Parathyroid adenoma (tissue), 2 donors: ENCODE measurements around the gene SETX.

Source experiments
- H2AFZ ChIP-seq: fragments of 300-600 bp; sonication (generic); one replicate; pipeline ENCODE4 v1.7.0; 2017; ENCODE audit warnings: antibody characterized with exemption, mild to moderate bottlenecking
- H3K27ac ChIP-seq: fragments of 300-600 bp; sonication (generic); one replicate; pipeline ENCODE4 v1.7.0; 2017
- H3K27me3 ChIP-seq: fragments of 300-600 bp; sonication (generic); one replicate; pipeline ENCODE4 v1.7.0; 2017; ENCODE audit warnings: low read length; ENCODE audit not compliant: control insufficient read depth, insufficient read depth
- H3K36me3 ChIP-seq: fragments of 300-600 bp; sonication (generic); one replicate; pipeline ENCODE4 v1.7.0; 2017; ENCODE audit warnings: low read length; ENCODE audit not compliant: control insufficient read depth, insufficient read depth
- H3K4me1 ChIP-seq: fragments of 300-600 bp; sonication (generic); one replicate; pipeline ENCODE4 v1.7.0; 2017; ENCODE audit warnings: control low read depth
- H3K4me2 ChIP-seq: fragments of 300-600 bp; sonication (generic); one replicate; pipeline ENCODE4 v1.7.0; 2017; ENCODE audit warnings: low read length
- H3K4me3 ChIP-seq: fragments of 300-600 bp; sonication (generic); one replicate; pipeline ENCODE4 v1.7.0; 2017; ENCODE audit warnings: low read depth, low read length
- H3K79me2 ChIP-seq: fragments of 300-600 bp; sonication (generic); one replicate; pipeline ENCODE4 v1.7.0; 2017; ENCODE audit warnings: control low read depth
- H3K9ac ChIP-seq: fragments of 300-600 bp; sonication (generic); one replicate; pipeline ENCODE4 v1.7.0; 2017; ENCODE audit warnings: mild to moderate bottlenecking
- H3K9me3 ChIP-seq: fragments of 300-600 bp; sonication (generic); one replicate; pipeline ENCODE4 v1.7.0; 2017; ENCODE audit warnings: low read length; ENCODE audit not compliant: control insufficient read depth
- CTCF ChIP-seq: fragments of 300-600 bp; sonication (generic); IDR thresholded peaks from one replicate; pipeline ENCODE4 v1.7.0; 2017; ENCODE audit warnings: antibody characterized with exemption, mild to moderate bottlenecking
- donor health status: primary hyperparathyroidism.

The SETX gene

GRCh38 chr9:132357764-132358163, 3.0 kb upstream of the SETX start:
- H3K36me3 ChIP-seq, result no peaks in the 10 kb centered on the region
- no peak overlapping the region for H3K4me2 ChIP-seq
- no peaks in the 10 kb centered on the region for H3K9me3 ChIP-seq
- no peak overlapping the region for H3K9ac ChIP-seq
- peaks cover 2% of the 10 kb centered on the region for H3K4me1 ChIP-seq
- peaks cover 2% of the 10 kb centered on the region for H3K79me2 ChIP-seq
- no peak overlapping the region for H2AFZ ChIP-seq
- H3K27me3 ChIP-seq, result no peaks in the 10 kb centered on the region
- H3K27ac ChIP-seq, result no peak overlapping the region
- TF ChIP-seq CTCF, result no peak
- no peak overlapping the region for H3K4me3 ChIP-seq

DNA sequence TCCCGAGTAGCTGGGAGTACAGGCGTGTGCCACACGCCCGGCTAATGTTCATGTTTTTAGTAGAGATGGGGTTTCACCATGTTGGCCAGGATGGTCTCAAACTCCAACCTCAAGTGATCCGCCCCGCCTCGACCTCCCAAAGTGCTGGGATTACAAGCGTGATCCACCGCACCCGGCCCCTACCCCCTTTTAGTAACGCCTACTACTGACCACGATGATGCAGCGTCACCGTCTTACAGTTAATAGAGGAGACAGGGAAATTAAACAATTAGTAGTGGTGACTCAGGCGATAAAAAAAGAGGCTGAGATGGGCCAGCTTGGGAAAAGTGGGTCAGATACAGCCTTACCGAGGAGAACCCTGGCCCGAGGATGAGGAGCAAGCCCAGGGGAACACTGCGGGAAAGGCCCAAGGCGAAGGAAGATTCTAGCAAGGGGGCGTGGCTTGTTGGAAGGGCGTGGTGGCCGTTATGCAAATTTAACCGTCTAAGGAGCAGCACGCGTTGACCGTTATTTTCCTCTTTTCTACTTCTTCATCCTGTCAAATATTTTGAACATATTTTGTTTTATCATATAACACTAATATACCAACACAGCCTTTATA, 1.6 kb upstream of the SETX start:
- Histone ChIP-seq H3K79me2 (peaks cover 2% of the 10 kb centered on the region), H3K9ac (no peak overlapping the region), H3K36me3 (no peaks in the 10 kb centered on the region), H3K4me2 (no peak overlapping the region), H2AFZ (no peak overlapping the region), H3K4me1 (peaks cover 2% of the 10 kb centered on the region), H3K27me3 (no peaks in the 10 kb centered on the region), H3K4me3 (no peak overlapping the region), H3K9me3 (no peaks in the 10 kb centered on the region), H3K27ac (no peak overlapping the region)
- TF ChIP-seq CTCF, result no peak

DNA sequence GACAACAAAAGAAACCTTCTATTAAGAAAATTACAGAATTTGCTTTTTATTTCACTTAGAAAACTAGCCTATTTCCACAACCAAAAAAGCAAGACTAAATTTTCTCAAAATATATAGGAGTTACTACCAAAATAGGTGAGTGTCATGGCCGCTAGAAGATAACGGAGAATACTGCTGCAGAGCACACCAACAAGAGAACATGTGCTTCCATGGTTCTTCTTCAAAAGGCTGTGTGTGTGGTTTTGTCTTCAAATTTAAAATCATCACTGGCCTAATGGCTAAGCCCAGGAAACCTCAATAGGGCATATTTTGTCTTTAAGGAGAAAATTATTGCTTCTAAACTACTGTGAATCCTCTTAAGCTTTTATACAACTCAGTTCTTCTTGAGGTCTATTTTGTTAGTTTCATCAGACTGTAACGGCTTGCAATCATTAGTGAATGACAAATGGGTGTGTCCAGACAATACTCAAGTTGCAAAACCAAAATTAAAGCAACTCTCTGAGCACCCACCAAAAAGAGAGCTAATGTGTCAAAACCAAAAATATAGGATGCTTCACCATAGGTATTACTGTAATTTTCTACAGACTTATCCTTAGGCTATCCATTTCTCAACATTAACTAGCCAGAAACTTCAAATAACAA, 3.3 kb downstream of the SETX start:
- Histone ChIP-seq H3K4me3 (no peak overlapping the region), H3K36me3 (no peaks in the 10 kb centered on the region), H3K27ac (no peak overlapping the region), H2AFZ (no peak overlapping the region), H3K9me3 (no peaks in the 10 kb centered on the region), H3K9ac (no peak overlapping the region), H3K4me1 (peaks cover 2% of the 10 kb centered on the region), H3K79me2 (peaks cover 2% of the 10 kb centered on the region), H3K4me2 (peak overlapping the region; percentile 3), H3K27me3 (no peaks in the 10 kb centered on the region)
- no peak for TF ChIP-seq CTCF

DNA sequence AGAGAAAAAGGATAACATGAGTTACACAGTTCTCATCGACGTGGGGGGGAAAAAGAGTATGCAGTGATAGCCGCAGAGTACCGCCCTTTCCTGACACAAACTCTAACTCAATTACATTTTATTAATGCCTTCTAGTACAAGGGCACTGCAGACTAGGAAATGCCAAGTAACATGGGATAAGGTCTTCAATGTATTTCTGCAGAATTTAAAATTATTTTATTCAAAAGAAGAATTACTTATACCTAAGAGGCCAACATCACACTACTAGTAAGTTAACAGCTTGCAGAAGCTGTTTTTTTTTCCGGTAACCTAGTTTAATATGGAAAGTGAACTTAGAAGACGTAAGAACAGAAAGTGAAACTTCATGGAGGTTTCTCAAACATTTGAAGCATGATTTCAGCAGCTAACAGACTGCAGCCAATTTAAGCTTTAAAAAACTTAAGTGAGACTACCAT, 3.9 kb downstream of the SETX start:
- peaks cover 2% of the 10 kb centered on the region for H3K4me1 ChIP-seq
- H3K27me3 ChIP-seq, result no peaks in the 10 kb centered on the region
- no peaks in the 10 kb centered on the region for H3K36me3 ChIP-seq
- H3K9me3 ChIP-seq, result no peaks in the 10 kb centered on the region
- TF ChIP-seq CTCF, result no peak
- H3K27ac ChIP-seq, result no peak overlapping the region
- H3K9ac ChIP-seq, result no peak overlapping the region
- H2AFZ ChIP-seq, result no peak overlapping the region
- no peak overlapping the region for H3K4me2 ChIP-seq
- H3K4me3 ChIP-seq, result no peak overlapping the region
- H3K79me2 ChIP-seq, result peaks cover 2% of the 10 kb centered on the region

DNA sequence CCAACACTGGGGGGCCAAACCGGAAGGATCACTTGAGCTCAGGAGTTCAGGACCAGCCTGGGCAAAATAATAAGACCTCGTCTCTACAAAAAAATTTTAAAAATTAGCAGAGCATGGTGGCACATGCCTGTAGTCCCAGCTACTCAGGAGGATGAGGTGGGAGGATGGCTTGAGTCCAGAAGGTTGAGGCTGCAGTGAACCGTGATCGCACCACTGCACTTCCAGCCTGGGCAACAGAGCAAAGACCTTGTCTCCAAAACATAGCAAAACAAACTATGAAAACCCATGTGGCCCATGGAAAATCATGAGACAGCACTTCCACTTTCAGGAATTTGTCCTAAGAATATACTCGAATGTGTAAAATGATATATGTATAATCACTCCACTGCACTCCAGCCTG, 6.1 kb downstream of the SETX start:
- Histone ChIP-seq H3K9ac (no peak overlapping the region), H3K4me1 (peaks cover under 1% of the 10 kb centered on the region), H2AFZ (no peak overlapping the region), H3K4me2 (no peak overlapping the region), H3K27ac (peak overlapping the region; percentile 59), H3K4me3 (no peak overlapping the region), H3K79me2 (no peaks in the 10 kb centered on the region), H3K27me3 (no peaks in the 10 kb centered on the region), H3K36me3 (no peaks in the 10 kb centered on the region), H3K9me3 (no peaks in the 10 kb centered on the region)
- TF ChIP-seq CTCF, result no peak
